Measurements from ENCODE around the gene IGF1. TPM values are rescaled to one million over a fixed set of nuclear protein-coding genes. Genes with fewer than 3 reads are reported as not detected.

Gene IGF1
- total and polyA plus RNA-seq, 9 of the 15 experiments (the other 6 are each of a cell fraction or from before 2014, with no cell fraction given), result 3.7 to 13.9 (median 4.5) TPM

DNA sequence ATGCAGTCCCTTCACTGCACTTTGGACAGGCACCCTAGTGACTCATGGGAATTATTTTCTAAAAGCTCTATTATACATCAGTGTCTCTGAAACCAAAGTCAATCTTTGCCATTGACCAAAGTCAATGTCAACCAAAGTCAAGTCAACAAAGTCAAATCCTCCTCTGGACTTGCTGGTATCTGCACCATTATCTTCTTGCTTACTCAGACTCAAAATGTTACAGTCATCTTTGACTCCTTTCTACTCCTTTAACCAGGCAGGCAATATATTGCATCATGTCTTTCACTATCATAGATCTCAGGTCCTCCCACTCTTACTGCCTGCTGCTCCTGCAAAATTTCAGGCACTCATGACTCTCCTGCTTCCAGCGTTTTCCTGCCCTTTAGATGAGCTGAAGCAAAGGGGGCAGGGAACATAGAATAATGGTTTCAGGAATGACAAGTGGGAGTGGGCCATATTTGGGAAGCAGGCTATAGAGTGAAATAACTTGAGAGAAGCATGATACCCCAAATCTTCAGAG, 39.2 kb downstream of the IGF1 start:
- CTCF ChIA-PET (ENCODE audit: low intra/inter-chr PET ratio), result no interaction called here
- FAIRE-seq, result peak; percentile 76
- ATAC-seq, result peak; percentile 89
- TF ChIP-seq KDM5B (IDR thresholded peaks at IDR 0.05; ENCODE audit: insufficient replicate concordance, low read depth, low read length), result no peak
- TF ChIP-seq FOXP1 (CRISPR knock-in tag; IDR thresholded peaks at IDR 0.05), result no peak
- TF ChIP-seq, protein P1, sequence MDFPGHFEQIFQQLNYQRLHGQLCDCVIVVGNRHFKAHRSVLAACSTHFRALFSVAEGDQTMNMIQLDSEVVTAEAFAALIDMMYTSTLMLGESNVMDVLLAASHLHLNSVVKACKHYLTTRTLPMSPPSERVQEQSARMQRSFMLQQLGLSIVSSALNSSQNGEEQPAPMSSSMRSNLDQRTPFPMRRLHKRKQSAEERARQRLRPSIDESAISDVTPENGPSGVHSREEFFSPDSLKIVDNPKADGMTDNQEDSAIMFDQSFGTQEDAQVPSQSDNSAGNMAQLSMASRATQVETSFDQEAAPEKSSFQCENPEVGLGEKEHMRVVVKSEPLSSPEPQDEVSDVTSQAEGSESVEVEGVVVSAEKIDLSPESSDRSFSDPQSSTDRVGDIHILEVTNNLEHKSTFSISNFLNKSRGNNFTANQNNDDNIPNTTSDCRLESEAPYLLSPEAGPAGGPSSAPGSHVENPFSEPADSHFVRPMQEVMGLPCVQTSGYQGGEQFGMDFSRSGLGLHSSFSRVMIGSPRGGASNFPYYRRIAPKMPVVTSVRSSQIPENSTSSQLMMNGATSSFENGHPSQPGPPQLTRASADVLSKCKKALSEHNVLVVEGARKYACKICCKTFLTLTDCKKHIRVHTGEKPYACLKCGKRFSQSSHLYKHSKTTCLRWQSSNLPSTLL (IDR thresholded peaks at IDR 0.05), result no peak
- TF ChIP-seq, protein P2, sequence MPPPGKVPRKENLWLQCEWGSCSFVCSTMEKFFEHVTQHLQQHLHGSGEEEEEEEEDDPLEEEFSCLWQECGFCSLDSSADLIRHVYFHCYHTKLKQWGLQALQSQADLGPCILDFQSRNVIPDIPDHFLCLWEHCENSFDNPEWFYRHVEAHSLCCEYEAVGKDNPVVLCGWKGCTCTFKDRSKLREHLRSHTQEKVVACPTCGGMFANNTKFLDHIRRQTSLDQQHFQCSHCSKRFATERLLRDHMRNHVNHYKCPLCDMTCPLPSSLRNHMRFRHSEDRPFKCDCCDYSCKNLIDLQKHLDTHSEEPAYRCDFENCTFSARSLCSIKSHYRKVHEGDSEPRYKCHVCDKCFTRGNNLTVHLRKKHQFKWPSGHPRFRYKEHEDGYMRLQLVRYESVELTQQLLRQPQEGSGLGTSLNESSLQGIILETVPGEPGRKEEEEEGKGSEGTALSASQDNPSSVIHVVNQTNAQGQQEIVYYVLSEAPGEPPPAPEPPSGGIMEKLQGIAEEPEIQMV (tag; conservative IDR thresholded peaks at IDR 0.05; ENCODE audit: low read depth), result peak; percentile 1
- TF ChIP-seq MCM7 (IDR thresholded peaks at IDR 0.05), result no peak
- TF ChIP-seq CEBPB (tag; IDR thresholded peaks at IDR 0.05), result peak; percentile 99
- peak; percentile 59 for TF ChIP-seq DACH1 (IDR thresholded peaks at IDR 0.05; ENCODE audit: partially characterized antibody)
- no peak for TF ChIP-seq MYNN (IDR thresholded peaks at IDR 0.05)
- no peak for TF ChIP-seq MYNN (CRISPR knock-in tag; IDR thresholded peaks at IDR 0.05)
- TF ChIP-seq EZH2 (IDR thresholded peaks at IDR 0.05; ENCODE audit: borderline replicate concordance, low read depth, low read length), result no peak
- TF ChIP-seq, protein P3, sequence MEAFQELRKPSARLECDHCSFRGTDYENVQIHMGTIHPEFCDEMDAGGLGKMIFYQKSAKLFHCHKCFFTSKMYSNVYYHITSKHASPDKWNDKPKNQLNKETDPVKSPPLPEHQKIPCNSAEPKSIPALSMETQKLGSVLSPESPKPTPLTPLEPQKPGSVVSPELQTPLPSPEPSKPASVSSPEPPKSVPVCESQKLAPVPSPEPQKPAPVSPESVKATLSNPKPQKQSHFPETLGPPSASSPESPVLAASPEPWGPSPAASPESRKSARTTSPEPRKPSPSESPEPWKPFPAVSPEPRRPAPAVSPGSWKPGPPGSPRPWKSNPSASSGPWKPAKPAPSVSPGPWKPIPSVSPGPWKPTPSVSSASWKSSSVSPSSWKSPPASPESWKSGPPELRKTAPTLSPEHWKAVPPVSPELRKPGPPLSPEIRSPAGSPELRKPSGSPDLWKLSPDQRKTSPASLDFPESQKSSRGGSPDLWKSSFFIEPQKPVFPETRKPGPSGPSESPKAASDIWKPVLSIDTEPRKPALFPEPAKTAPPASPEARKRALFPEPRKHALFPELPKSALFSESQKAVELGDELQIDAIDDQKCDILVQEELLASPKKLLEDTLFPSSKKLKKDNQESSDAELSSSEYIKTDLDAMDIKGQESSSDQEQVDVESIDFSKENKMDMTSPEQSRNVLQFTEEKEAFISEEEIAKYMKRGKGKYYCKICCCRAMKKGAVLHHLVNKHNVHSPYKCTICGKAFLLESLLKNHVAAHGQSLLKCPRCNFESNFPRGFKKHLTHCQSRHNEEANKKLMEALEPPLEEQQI (IDR thresholded peaks at IDR 0.05), result no peak
- peak; percentile 38 to 60; a peak in 3 of 4 replicates for TF ChIP-seq KDM1A (IDR thresholded peaks at IDR 0.05)
- peak; percentile 48; the same call in 1 of the 2 replicates for TF ChIP-seq ETV1 (tag; conservative IDR thresholded peaks at IDR 0.05; ENCODE audit: low read depth)
- TF ChIP-seq, protein P4, sequence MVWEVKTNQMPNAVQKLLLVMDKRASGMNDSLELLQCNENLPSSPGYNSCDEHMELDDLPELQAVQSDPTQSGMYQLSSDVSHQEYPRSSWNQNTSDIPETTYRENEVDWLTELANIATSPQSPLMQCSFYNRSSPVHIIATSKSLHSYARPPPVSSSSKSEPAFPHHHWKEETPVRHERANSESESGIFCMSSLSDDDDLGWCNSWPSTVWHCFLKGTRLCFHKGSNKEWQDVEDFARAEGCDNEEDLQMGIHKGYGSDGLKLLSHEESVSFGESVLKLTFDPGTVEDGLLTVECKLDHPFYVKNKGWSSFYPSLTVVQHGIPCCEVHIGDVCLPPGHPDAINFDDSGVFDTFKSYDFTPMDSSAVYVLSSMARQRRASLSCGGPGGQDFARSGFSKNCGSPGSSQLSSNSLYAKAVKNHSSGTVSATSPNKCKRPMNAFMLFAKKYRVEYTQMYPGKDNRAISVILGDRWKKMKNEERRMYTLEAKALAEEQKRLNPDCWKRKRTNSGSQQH (CRISPR knock-in tag; IDR thresholded peaks at IDR 0.05), result peak; percentile 74; the same call in 1 of the 2 replicates

More for the DNA sequence above, 39.2 kb downstream of the IGF1 start:
- Histone ChIP-seq H3K79me2 (ENCODE audit: control insufficient read depth, insufficient read depth, low read length) (no peaks in the 10 kb centered on the region), H3K4me1 (replicated peaks in 1 of 2; ENCODE audit: control insufficient read depth in 2 of 2, insufficient read depth in 2 of 2, low read length in 2 of 2) (peaks cover 0 to 55% of the 10 kb centered on the region in 2 experiments; a peak in 4 of 5 replicates), H3K36me3 (ENCODE audit: control insufficient read depth, insufficient read depth, low read length) (no peaks in the 10 kb centered on the region; the same call in 1 of the 3 replicates), H2AFZ (ENCODE audit: low read depth, low read length) (peak overlapping the region; percentile 15; the same call in 1 of the 2 replicates), H3K27me3 (ENCODE audit: control insufficient read depth in 2 of 2, insufficient read depth in 2 of 2, low read length in 2 of 2) (no peaks in the 10 kb centered on the region), H4K20me1 (replicated peaks; ENCODE audit: control insufficient read depth, insufficient read depth, low read length) (no peaks in the 10 kb centered on the region), H3K9me3 (replicated peaks; ENCODE audit: control insufficient read depth, insufficient read depth, low read depth, low read length) (no peaks in the 10 kb centered on the region), H3K4me2 (ENCODE audit: insufficient read depth, low read length) (peak overlapping the region; percentile 51; the same call in 1 of the 2 replicates), H3K4me3 (no peak overlapping the region), H3K27ac (ENCODE audit: extremely low read depth, low read depth, low read length) (peak overlapping the region; percentile 67), H3K9ac (ENCODE audit: insufficient read depth in 1 of 2, low read depth in 2 of 2, low read length in 2 of 2) (peak overlapping the region in 1 of 2 experiments; percentile 24; a peak in 1 of 4 replicates), H3K9me1 (ENCODE audit: control insufficient read depth, insufficient read depth, low read length) (no peaks in the 10 kb centered on the region)
- in situ Hi-C loops (cut with MboI) (no loop called here), intact Hi-C loops (cut with micrococcal nuclease) (loop anchor here (2.0 kb wide), 1 partner anchor 34 kb away; no protein-coding TSS in a partner anchor)
- POLR2A ChIA-PET, result interaction anchor here (1.2 to 3.0 kb wide), 2 partner anchors 11 to 271 kb away, joined by 3 to 10 read pairs; no protein-coding TSS in a partner anchor
- no TSS peak for BruUV-seq (replicated peaks)
- peak; percentile 55 to 70 (median 62) for DNase-seq (ENCODE audit: extremely low read depth in 1 of 4, low spot score in 3 of 4)
- WGBS (ENCODE audit: insufficient coverage, low coverage, missing lambda C conversion rate), result 0% methylated on average over 1 of the region's 1 CpG

Data from K562 (cell line).